ENCODE measurements around the gene MAP1B.

The MAP1B gene

DNA sequence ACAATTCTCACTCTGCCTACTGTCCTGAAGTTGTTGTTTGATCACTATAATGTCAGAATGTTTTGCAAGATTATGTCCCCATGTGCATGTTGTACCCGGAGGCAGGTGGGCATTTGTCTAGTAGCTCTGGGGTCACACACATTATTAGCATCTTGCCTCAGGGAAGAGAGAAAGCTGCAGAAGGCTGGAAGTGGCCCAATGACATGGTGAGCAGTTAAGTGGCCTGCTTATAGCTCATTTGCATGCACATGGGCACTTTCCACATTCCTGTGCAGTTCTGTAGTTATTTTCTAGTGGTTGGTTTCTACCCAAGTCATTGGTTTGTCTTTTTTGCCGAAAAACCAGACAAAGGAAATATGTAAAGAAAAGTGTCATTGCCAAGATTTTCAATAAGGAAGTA, 80.9 kb downstream of the MAP1B start:
- TF ChIP-seq, protein P1, sequence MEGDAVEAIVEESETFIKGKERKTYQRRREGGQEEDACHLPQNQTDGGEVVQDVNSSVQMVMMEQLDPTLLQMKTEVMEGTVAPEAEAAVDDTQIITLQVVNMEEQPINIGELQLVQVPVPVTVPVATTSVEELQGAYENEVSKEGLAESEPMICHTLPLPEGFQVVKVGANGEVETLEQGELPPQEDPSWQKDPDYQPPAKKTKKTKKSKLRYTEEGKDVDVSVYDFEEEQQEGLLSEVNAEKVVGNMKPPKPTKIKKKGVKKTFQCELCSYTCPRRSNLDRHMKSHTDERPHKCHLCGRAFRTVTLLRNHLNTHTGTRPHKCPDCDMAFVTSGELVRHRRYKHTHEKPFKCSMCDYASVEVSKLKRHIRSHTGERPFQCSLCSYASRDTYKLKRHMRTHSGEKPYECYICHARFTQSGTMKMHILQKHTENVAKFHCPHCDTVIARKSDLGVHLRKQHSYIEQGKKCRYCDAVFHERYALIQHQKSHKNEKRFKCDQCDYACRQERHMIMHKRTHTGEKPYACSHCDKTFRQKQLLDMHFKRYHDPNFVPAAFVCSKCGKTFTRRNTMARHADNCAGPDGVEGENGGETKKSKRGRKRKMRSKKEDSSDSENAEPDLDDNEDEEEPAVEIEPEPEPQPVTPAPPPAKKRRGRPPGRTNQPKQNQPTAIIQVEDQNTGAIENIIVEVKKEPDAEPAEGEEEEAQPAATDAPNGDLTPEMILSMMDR (conservative IDR thresholded peaks at IDR 0.05; ENCODE audit: control insufficient read depth, insufficient read depth, low read depth, low read length), result no peak
- no peak overlapping the region for H3K4me3 ChIP-seq (ENCODE audit: control insufficient read depth, low read depth, low read length)
- no peak for DNase-seq (ENCODE audit: low read depth)

DNA sequence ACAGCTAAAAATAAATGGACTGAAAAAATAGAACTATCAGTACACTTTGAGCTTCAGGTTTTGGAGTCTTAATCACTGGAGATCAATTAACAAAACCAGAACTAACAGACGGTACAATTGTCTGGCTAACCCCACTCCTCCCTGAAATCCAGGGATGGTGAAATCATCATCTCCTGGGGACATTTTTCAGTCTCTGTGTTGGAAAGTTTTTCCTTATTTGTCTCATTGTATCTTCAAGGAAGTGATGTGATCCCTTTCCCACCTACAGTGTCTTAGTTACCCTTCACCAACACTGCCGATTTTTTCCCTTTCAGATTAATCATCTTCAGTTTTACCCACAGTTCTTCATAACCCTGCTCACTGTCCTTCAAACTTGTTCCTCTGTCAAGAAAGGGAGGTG, 81.9 kb downstream of the MAP1B start:
- TF ChIP-seq, protein P1 (conservative IDR thresholded peaks at IDR 0.05; ENCODE audit: control insufficient read depth, insufficient read depth, low read depth, low read length), result no peak
- no peak for DNase-seq (ENCODE audit: low read depth)
- no peak overlapping the region for H3K4me3 ChIP-seq (ENCODE audit: control insufficient read depth, low read depth, low read length)

DNA sequence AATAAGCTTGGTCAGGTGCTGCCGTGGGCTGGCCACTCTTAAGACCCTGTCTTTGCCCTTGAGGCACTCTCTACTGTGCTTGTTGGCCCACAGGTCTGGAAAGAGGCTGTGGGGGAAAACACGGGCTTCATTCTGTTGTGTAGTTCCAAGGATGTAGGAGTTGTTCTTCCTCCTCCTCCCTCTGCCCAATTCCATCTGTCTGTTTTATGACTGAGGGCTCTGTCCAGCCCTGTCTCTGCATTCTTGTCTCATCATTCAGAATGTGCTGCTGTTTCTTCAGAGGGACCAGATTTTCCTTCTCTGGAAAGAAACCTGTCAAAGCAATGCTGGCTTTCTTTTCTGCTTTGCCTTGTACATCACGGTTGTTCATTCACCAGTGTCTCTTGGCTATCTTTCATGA, 84.1 kb downstream of the MAP1B start:
- TF ChIP-seq, protein P1 (conservative IDR thresholded peaks at IDR 0.05; ENCODE audit: control insufficient read depth, insufficient read depth, low read depth, low read length), result no peak
- no peak overlapping the region for H3K4me3 ChIP-seq (ENCODE audit: control insufficient read depth, low read depth, low read length)
- no peak for DNase-seq (ENCODE audit: low read depth)

DNA sequence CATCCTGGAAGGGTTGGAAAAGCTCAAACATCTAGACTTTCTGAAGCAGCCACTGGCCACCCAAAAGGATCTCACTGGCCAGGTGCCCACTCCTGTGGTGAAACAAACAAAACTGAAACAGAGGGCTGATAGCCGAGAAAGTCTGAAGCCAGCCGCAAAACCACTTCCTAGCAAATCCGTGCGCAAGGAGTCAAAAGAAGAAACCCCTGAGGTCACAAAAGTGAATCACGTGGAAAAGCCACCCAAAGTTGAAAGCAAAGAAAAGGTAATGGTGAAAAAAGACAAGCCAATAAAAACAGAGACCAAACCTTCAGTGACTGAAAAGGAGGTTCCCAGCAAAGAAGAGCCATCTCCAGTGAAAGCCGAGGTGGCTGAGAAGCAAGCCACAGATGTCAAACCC, 87.6 kb downstream of the MAP1B start:
- no peak overlapping the region for H3K4me3 ChIP-seq (ENCODE audit: control insufficient read depth, low read depth, low read length)
- no peak for DNase-seq (ENCODE audit: low read depth)
- TF ChIP-seq, protein P1 (conservative IDR thresholded peaks at IDR 0.05; ENCODE audit: control insufficient read depth, insufficient read depth, low read depth, low read length), result no peak

DNA sequence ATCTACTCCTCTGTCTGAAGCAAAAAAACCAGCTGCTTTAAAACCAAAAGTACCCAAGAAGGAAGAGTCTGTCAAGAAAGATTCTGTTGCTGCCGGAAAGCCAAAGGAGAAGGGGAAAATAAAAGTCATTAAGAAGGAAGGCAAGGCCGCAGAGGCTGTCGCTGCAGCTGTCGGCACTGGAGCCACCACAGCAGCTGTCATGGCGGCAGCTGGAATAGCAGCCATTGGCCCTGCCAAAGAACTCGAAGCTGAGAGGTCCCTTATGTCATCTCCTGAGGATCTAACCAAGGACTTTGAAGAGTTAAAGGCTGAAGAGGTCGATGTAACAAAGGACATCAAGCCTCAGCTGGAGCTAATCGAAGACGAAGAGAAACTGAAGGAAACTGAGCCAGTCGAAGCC, 88.3 kb downstream of the MAP1B start:
- DNase-seq (ENCODE audit: low read depth), result no peak
- TF ChIP-seq, protein P1 (conservative IDR thresholded peaks at IDR 0.05; ENCODE audit: control insufficient read depth, insufficient read depth, low read depth, low read length), result no peak
- no peak overlapping the region for H3K4me3 ChIP-seq (ENCODE audit: control insufficient read depth, low read depth, low read length)

DNA sequence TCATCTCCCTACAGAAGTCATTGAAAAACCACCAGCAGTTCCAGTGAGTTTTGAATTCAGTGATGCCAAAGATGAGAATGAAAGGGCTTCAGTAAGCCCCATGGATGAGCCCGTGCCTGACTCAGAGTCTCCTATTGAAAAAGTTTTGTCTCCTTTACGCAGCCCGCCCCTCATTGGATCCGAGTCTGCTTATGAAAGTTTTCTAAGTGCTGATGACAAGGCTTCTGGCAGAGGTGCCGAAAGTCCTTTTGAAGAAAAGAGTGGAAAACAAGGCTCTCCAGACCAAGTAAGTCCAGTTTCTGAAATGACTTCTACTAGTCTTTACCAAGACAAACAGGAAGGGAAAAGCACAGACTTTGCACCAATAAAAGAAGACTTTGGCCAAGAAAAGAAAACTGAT, 90.1 kb downstream of the MAP1B start:
- TF ChIP-seq, protein P1 (conservative IDR thresholded peaks at IDR 0.05; ENCODE audit: control insufficient read depth, insufficient read depth, low read depth, low read length), result no peak
- DNase-seq (ENCODE audit: low read depth), result no peak
- no peak overlapping the region for H3K4me3 ChIP-seq (ENCODE audit: control insufficient read depth, low read depth, low read length)

DNA sequence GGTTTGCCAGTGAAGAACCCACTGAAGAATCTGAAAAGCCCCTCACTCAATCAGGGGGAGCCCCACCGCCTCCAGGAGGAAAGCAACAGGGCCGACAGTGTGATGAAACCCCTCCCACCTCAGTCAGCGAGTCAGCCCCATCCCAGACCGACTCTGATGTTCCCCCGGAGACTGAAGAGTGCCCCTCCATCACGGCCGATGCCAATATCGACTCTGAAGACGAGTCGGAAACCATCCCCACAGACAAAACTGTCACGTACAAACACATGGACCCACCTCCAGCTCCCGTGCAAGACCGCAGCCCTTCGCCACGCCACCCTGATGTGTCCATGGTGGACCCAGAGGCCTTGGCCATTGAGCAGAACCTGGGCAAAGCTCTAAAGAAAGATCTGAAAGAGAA, 92.4 kb downstream of the MAP1B start:
- no peak overlapping the region for H3K4me3 ChIP-seq (ENCODE audit: control insufficient read depth, low read depth, low read length)
- TF ChIP-seq, protein P1 (conservative IDR thresholded peaks at IDR 0.05; ENCODE audit: control insufficient read depth, insufficient read depth, low read depth, low read length), result no peak
- DNase-seq (ENCODE audit: low read depth), result no peak
